HG03432 (cell line): ENCODE measurements around the gene STYK1.

ENCODE experiments used
- ATAC-seq: cut with Tn5 transposase; IDR thresholded peaks from one replicate; pipeline ENCODE4 v1.9.1; 2021; ENCODE audit warnings: mild to moderate bottlenecking, moderate library complexity; ENCODE audit not compliant: unreplicated experiment

The STYK1 gene, protein sequence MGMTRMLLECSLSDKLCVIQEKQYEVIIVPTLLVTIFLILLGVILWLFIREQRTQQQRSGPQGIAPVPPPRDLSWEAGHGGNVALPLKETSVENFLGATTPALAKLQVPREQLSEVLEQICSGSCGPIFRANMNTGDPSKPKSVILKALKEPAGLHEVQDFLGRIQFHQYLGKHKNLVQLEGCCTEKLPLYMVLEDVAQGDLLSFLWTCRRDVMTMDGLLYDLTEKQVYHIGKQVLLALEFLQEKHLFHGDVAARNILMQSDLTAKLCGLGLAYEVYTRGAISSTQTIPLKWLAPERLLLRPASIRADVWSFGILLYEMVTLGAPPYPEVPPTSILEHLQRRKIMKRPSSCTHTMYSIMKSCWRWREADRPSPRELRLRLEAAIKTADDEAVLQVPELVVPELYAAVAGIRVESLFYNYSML

DNA sequence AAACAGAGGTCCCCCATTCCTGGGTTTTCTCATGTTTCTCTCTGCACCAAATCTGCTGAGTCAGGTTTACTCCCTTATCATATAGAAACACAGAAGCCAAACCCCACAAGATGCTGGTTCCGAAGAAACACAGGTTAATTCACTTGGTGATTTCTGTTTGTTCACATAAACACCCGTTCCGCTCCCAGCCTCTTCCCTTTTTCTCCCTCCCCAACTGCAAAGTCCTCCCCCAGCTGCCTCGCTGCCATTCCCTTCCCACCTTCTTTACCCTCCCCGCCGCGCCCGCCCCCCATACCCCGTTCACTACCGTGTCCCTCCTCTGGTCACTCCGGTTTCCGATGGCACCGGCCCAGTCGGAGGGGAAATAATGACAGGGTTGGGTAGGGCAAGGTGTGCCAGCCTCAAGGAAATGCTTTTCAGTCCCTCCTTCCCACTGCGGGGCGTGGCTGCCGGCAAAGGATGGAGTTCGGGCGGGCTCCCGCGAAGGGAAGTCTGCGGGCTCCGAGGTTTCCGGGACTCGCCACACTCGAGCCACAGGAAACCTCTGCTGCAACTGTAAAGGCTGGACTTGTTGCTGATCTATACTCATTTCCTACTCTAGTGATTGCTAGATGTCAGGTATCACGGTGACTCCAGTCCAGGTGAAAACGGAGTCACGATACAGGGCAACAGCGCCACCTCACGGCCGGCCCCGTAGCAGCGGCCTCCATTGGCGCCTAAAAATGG lies at the start of gene STYK1:
Gene STYK1, minus strand, starts transcription at position 394 of the 726 bp plus-strand sequence. CDS start 39,434 bp downstream, outside the sequence.
- ATAC-seq: peak; percentile 67

DNA sequence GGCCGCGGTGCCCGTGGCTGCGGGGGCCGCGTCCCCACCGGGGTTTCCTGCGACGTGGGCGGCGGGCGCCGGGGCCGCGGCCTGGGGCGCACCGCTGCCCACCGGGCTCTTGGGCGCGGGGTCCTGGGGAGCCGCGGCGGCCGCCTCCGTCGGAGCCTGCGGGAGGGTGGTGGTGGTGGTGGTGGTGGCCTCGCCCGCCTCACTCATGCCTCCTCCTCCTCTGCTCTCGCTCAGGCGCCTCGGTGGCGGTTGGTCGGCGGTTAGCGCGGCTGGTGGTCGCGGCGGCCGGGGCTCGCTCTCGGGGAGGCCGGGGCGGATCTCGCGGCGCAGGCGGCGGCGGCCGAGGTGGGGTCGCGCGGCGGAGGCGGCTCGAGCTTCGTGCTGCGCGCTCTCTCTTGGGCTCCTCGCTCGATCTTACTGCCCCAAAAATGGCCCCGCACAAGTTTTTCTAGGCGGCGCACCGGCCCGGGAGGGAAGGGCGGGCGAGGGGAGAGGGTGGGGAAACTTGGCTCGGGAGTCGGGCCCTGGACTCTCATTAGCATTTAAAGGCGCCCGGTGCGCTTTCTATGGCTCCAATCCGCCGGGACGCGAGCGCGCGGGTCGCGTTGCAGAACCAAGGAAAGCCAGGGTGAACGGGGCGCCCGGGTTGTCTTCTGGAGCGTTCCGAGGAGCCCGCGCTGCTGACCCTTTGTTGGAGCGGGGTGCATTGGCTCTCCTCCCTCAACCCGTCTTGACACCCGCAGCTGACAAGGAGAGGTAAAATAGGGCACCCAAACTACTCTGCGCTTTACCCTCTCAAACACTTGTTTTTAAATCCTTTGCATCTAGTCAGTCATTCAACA lies 49.3 kb upstream of the STYK1 start, which contains the start of gene YBX3:
Gene YBX3, minus strand, starts transcription at position 419 of the 842 bp plus-strand sequence. Its CDS starts 212 bp downstream, at position 207.
- peak; percentile 56 for ATAC-seq

DNA sequence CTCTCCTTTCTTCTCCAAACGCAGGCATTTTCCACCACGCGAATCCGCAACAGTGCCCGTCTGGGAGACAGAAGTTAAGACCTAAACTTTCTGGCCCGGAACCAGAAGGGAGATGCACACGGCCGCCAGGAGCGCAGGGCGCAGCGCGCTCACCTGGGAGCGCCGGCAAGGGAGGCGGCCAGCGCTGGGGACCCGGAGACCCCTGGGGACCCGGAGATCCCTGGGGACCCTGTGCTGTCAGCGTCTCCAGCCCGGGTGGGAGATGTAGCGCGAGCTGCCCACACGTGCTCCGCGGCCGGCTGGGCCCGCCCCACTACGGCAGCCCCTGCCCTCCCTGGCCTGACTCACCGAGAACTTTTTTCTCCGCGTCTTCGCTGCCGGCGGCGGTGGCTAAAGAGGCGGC lies 48.7 kb upstream of the STYK1 start:
- peak; percentile 54 for ATAC-seq

DNA sequence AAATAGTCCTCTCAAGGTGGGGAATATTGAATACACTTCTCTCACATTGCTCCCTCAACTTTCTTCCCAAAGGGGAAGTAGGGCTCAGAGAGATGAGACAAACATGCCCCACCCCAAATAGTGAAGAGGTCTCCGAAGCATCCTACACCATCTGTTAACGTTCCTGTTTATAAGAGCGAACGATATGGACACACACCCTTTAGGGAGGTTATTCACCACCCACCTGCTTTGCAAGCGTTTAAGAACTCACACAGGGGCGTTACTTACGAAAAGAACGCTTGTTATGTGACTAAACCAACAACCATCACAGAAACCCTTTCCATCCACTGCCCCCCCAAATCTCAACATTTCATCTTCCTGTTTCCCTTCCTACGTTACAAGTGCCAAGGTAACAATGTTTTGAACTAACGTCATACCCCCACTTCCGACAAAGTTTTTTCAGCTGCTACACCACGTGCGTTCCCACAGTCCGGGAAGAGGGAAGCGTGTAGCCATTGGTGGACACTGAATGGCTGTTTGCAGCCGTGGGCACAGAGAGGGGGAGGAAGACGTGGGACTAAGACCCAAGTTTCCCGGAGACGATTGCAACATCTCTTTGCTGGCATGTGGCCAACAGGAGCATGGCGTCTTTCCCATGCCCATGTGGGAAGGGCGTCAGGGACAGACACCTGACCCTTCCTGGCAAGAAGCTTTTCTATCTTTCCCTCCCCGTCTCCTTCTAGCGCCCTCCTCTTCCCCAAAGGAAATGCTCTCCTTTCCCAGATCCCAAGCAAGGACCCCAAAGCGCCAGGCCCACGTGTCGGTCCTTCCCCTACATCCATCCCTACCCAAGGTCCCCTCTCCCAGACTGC lies 48.0 kb upstream of the STYK1 start:
- peak; percentile 30 for ATAC-seq

DNA sequence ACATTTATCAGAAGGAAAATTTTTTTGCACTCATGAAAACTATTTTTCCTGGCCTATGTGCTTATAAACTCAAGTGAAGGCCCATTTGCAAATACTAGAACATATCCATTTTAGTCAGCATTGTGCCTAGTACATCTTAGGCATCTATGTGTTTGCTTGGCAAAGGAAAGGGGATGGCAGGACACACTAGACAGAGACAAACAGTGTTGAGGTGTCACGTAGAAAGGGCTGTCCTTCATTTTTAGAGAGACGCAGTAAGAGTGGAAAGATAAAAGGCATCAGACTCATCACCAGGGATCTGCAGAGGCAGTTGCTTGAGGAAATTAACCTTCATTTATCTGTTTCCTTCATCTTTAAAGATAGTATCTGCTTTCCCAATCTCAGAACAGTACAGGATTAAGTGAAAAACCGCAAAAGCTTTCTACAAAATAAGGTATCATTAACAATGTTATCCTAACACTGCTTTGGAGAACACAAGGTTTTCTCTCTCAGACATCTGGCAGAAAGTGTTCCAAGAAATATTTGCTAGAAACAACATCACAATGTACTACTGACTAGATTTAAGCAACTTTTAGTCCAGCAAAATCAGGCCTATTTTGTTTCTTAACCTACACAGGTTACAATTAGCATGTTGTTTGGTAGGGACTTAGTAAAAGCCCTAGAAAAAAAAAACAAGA lies 47.3 kb upstream of the STYK1 start:
- ATAC-seq: no peak

DNA sequence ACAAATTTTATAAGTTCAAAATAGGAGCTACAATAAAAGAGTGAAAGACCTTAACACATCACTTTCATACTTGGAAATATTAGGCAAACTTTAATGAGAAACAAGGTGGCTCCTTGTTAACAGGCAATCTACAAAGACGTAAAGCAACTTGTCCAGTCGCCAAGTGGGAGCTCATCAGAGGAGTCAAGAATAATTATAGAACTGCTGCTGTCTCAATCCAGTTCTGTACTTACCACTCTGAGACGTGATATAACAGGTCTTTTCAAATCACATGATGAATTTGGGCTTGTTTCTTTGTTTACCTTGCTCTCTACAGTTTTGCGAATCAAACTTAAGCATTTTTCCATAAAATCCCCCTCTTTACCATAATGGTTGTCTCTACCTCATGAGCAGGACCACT lies 45.6 kb upstream of the STYK1 start:
- ATAC-seq: no peak

DNA sequence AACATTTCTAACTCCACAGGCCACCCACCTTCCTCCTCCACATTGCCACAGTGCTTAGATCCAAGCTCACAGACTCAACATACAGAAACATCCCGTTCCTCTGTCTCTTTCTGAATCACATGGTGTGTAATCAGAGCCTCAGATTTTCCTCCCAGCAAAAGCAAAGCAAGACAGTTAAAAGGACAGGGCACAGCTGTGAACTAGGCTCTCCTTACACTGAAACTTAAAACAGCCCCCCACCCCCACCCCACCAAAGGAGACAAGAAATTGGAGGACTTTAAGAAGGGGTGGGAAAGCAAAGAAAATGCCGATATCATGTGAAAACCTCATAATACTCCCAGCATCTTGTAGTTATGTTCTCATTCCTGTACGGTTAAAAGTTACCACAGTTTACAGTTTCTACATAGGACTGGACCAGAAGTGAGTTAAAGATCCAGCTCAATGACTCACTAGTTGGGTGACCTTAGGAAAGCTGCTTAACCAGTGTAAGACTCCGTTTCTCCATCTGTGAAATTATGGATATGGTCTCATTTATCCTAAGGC lies 44.5 kb upstream of the STYK1 start:
- no peak for ATAC-seq

DNA sequence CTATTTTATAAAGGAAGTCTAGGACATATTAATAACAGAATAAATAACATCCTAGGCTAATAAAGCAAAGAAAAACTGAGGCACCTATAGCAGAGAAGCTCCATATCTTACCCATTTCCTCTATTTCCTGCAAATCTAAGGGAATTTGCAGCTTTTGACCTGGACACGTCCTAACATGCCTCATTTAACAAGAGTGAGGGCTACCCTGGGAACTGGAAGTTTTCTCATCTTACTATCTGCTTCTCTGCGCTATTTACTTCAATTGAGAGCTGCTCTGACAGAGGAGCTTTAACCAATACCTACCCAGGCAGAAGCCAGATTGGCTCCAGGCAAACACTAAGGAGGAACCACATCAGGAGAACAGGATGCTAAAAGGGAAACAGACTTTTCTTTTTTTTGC lies 43.6 kb upstream of the STYK1 start:
- no peak for ATAC-seq

DNA sequence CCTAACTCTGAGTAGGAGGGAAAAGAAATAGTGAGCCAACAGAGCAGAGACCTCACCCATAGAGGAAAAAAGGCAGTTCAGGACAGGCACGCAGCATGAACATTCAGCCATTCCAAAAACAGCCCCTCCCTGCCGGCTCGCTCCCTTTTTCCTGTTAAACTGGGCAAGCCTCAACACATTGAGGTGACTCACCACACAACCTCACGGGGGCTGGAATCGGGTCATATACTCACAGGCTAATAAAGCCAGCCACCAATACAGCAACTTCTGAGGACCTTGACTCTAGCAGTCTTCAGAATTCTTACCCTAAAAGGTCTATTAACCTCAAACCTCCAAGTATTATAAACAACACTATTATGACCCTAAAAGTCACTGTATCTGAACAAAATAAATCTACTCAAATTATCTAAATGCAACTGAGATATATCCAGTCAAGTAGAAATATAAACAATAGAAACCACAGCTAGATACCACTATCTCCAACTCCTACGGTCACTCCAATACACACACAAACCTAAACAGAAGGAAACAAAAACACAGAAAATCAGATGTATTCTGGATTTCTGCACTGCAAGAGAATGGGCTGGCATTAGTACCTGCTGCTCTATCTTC lies 43.0 kb upstream of the STYK1 start:
- no peak for ATAC-seq

DNA sequence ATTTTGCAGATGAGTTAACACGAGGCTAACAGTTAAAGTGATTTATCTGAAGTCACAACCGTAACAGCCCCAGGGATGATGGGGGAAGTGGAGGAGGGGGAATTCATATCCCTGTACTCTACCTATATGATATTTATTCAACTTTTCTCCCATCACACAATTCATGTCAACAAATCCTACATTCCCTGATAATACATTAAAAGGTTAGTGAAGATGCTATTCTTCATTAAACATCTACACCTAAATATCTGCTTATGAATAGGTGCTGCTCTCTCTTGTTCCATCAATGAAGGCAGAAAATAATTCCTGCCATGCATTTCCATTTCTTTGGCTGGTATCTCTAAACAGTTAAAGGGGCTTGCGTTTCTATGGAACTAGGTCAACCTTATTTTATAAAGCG lies 42.4 kb upstream of the STYK1 start:
- ATAC-seq: no peak

DNA sequence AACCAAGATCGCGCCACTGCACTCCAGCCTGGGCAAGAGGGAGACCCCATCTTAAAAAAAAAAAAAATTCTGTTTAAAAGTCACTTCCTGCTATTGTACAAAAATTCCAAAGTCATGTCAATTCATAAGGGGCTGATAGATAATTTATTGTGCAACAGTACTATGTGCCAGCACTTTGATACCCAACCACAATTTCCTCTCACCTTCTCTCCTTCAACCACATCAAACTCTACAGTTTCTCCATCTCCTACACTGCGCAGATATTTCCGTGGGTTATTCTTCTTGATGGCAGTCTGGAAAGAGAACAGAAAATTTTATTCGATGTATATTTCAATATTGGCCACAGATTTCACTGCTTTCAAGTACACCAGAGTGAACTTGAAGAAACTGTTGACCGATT lies 41.6 kb upstream of the STYK1 start:
- no peak for ATAC-seq

DNA sequence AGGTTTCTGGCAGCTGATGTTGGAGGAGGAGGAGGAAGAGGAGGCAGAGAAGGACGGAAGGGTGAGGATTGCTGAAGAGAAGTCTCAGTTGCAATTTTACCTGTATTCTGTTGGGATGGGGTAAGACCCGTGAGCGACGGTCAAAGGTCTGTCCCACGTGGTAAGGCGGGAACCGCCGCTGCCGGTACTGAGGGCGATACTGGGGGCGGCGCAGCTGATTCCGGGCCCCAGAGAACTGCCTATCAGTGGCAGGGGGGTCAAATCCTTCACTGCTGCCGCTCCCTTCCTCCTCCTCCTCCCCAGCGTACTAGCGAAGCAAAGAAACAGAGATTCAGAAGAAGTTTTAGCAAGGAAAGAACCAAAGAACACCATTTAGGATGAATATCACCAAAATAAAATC lies 36.0 kb upstream of the STYK1 start:
- no peak for ATAC-seq

DNA sequence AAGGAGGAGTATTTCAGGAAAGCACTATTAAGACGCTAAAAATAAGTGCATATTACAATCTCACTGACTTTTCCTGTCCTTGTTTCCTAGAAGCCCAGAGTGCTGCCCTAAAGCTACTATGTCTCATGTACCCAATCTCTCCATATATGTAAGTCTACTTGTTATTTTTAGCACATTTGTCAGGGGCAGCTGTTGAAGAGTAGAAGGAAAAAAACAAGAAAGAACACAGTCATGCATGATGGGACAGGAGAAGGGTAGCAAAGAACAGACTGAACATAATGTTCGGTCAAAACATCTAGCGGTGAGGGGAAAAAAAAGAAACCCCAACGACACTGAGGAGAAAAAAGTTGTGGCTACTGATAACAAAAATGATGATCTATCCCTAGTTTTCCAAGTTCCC lies 35.0 kb upstream of the STYK1 start:
- ATAC-seq: no peak

DNA sequence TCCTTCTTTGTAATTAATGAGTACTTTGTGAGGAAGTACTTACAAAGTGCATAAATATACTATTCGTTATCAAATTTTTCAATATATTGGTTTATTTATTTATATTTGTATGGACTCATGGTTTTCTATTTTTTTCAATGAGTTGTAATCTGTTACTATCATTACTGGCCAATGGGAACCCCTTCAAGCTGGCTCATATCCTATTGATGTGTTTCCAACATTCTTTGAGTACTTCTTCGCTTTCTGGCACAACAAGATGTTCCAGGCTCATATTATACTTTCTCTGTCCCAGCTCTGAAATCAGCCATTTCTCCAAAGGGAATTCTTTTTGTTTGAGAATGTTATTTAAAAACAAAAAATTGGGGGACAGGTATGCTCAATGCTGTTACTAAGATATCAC lies 31.8 kb upstream of the STYK1 start:
- ATAC-seq: no peak

DNA sequence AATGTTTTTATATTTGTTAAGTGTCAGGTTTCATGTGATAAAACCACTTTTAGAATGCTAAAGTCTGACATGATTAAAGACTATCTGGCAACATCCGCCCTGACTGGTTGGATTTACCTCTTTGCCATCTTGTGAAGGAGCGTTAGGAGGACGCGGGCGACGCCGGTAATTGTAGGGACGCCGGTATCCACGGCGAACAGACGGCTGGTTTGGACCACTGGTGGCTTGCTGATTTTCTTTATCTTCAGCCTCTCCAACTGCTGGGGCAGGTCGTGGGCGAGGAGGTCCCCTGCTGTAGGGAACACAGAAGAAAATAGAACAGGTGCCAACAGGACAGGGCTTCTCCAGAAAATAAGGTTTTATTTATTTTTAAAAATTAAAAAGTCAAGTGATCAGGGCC lies 28.0 kb upstream of the STYK1 start:
- no peak for ATAC-seq

DNA sequence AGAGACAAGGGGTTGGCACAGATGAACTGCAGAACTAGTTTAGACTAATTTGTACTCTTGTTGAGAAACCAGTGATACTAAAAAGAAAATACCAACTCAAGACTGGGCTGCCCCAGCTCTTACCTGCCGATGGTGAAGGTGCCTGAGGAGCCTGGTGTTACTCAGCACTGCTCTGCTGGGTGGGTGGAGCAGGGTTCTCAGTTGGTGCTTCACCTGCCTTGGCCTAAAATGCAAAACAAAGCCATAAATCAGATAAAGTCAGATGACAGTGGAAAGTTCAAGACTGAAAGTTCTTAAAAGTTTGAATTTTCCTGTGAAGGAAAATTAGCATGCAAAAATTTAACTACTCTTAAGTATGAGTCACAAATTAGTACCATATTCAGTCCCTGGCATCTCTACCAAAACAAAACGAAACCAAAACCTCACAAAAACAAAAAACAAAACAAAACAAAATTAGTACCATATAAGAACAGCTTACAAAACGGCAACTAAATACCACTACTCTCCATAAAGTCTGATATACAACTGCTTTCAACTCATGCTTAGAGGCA lies 27.4 kb upstream of the STYK1 start:
- ATAC-seq: peak; percentile 78

DNA sequence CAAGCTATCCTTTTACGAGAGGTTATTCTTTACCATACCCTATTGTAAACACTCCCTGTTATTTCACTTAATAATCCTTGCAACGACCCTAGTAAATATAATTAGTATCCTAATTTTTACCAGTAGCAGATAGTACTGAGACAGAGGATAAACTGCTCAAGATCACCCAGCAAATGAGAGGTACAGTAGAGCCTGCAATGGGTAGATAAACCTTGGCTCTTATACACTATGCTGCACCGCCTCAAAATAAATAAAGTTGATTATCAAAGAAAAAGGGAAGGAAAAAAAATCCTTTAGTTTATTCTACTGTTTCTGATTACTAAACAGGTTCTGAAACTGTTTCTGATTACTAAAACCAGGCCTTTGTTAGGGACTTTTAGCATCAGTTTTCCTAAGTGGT lies 26.7 kb upstream of the STYK1 start:
- ATAC-seq: peak; percentile 13

DNA sequence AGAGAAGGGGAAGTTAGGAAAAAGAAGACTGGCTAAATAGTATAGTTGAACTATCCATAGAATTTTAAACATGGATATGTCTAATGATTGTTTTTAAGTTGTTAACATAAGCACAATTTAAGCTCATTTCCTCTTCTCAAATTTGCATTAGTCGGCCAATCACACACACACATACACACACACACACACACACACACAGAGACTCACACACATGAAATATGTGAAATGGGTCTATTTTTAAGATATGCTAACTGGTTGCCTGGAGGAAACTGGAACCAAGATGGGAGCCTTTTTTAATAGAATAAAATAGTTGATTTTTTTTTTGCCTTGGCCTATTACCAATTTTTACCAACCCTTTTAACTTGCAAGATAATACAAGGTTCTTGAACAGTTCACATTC lies 24.0 kb upstream of the STYK1 start:
- ATAC-seq: no peak

DNA sequence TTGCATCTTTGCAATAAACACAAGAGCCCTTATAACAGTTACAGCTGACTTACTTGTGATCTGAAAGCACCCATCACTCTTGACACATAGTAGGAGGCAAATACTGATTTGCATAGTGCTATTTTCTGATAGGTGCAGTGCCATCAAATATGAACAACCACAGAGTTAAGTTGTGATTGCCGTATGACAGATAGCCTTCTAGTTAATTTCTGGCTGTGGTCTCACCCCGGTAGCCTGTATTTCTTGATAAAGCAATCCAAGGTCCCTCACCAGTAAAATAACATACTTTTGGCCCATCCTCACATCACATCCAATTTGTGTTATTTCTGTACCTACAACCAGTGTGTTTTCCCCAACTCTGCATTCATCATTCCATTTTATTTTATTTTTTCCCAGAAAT lies 23.3 kb upstream of the STYK1 start:
- no peak for ATAC-seq
